Endothelial cell of umbilical vein (primary cell): ENCODE data around the gene EMCN. TPM values are rescaled to one million over a fixed set of nuclear protein-coding genes. Genes with fewer than 3 reads are reported as not detected.

Experiments
- BruUV-seq: library from RNA; stranded (reverse); fragments of 400-500 nt; replicated peaks from 2 replicates; lab custom pipeline; 2021; lab: Mats Ljungman, UMichigan
- CTCF ChIA-PET: fragments of 300-600, 350-600 bp; sonication (Branson Sonifier 250); formaldehyde crosslinking; loops from one replicate; lab custom pipeline; 2021; ENCODE audit warnings: antibody characterized with exemption, inconsistent platforms; lab: Charles Lee
- POLR2A ChIA-PET: fragments of 300-600, 350-600 bp; sonication (Branson Sonifier 250); formaldehyde crosslinking; loops from one replicate; lab custom pipeline; 2021; ENCODE audit warnings: antibody characterized with exemption, inconsistent platforms; lab: Charles Lee
- DNase-seq: peaks from one replicate; pipeline ENCODE4 v3.0.0-alpha.2; 2011; ENCODE audit warnings: low read depth, low spot score
- FAIRE-seq: peaks from 2 replicates; lab custom pipeline; 2011; peaks lifted over from hg19 to GRCh38; lab: Jason Lieb, UNC
- H2AFZ ChIP-seq: 2 replicates; pipeline ENCODE4 v1.6.0; 2012; ENCODE audit warnings: low read depth, low read length, control low read depth, inconsistent platforms
- H3K27ac ChIP-seq: 2 replicates; pipeline ENCODE4 v1.5.1; 2011; ENCODE audit warnings: low read depth, mild to moderate bottlenecking, control low read depth, low read length, moderate library complexity; ENCODE audit not compliant: insufficient read depth
- H3K27me3 ChIP-seq, 2 experiments: 2 replicates each; pipeline versions ENCODE4 v1.6.0 to v1.6.1; 2011; ENCODE audit warnings: low read length in 2 of 2, mixed read lengths in 1 of 2; ENCODE audit not compliant: control insufficient read depth in 2 of 2, insufficient read depth in 2 of 2
- H3K36me3 ChIP-seq, 2 experiments: 2 replicates in 1 of 2; 3 replicates in 1 of 2; pipeline ENCODE4 v1.5.1; 2011; ENCODE audit warnings: low read length in 2 of 2, mild to moderate bottlenecking in 1 of 2, moderate library complexity in 1 of 2; ENCODE audit not compliant: control insufficient read depth in 2 of 2, insufficient read depth in 2 of 2; ENCODE audit errors: extremely low read depth in 1 of 2
- H3K4me1 ChIP-seq: 3 replicates; pipeline ENCODE4 v1.5.1; 2011; ENCODE audit warnings: mild to moderate bottlenecking, low read length; ENCODE audit not compliant: control insufficient read depth, insufficient read depth; ENCODE audit errors: extremely low read depth
- H3K4me2 ChIP-seq: 2 replicates; pipeline ENCODE4 v1.6.1; 2011; ENCODE audit warnings: low read length, control low read depth, mixed read lengths; ENCODE audit not compliant: insufficient read depth
- H3K4me3 ChIP-seq, 3 experiments: fragments of 200-600 bp in 1 of 3; sonication (generic), shearing (Covaris generic) in 1 of 3; replicated peaks in 1 of 3; 2 replicates each; pipeline ENCODE4 v1.5.1; 2011 to 2016; ENCODE audit warnings: control low read depth in 3 of 3, low read length in 3 of 3, mild to moderate bottlenecking in 2 of 3, inconsistent platforms in 1 of 3, low read depth in 1 of 3, moderate library complexity in 1 of 3; ENCODE audit not compliant: insufficient read depth in 1 of 3
- H3K79me2 ChIP-seq: 2 replicates; pipeline ENCODE4 v1.6.0; 2012; ENCODE audit warnings: low read length, inconsistent platforms; ENCODE audit not compliant: control insufficient read depth, insufficient read depth
- H3K9ac ChIP-seq: replicated peaks from 2 replicates; pipeline ENCODE3; 2011; ENCODE audit warnings: low read length, control low read depth; ENCODE audit not compliant: insufficient read depth; ENCODE audit errors: extremely low read depth
- H3K9me1 ChIP-seq: replicated peaks from 3 replicates; pipeline ENCODE4 v1.6.0; 2011; ENCODE audit warnings: mild to moderate bottlenecking, low read length; ENCODE audit not compliant: control insufficient read depth, insufficient read depth; ENCODE audit errors: extremely low read depth
- H3K9me3 ChIP-seq: replicated peaks from 2 replicates; pipeline ENCODE4 v1.5.1; 2012; ENCODE audit warnings: low read length, inconsistent platforms; ENCODE audit not compliant: control insufficient read depth, insufficient read depth
- H4K20me1 ChIP-seq: replicated peaks from 2 replicates; pipeline ENCODE3; 2011; ENCODE audit warnings: mild to moderate bottlenecking, low read length; ENCODE audit not compliant: control insufficient read depth, insufficient read depth; ENCODE audit errors: extremely low read depth
- EZH2 ChIP-seq: IDR thresholded peaks from 2 replicates; pipeline ENCODE4 v1.6.1; 2012; ENCODE audit warnings: borderline replicate concordance, low read depth, mild to moderate bottlenecking, moderate library complexity, low read length, inconsistent platforms; ENCODE audit not compliant: severe bottlenecking
- GATA2 ChIP-seq: IDR thresholded peaks from 2 replicates; pipeline ENCODE4 v1.7.0; 2011; ENCODE audit warnings: low read depth, mild to moderate bottlenecking, moderate library complexity, mixed read lengths, low read length; ENCODE audit not compliant: insufficient read length, insufficient read depth
- JUN ChIP-seq: IDR thresholded peaks from 2 replicates; pipeline ENCODE4 v1.6.1; 2011; ENCODE audit warnings: borderline replicate concordance, low read depth; ENCODE audit not compliant: insufficient read length, insufficient read depth
- POLR2A ChIP-seq: IDR thresholded peaks from 2 replicates; pipeline ENCODE4 v1.6.1; 2012; ENCODE audit warnings: low read depth, mild to moderate bottlenecking, control low read depth, low read length
- dilution Hi-C: fragments of 300-500 bp; cut with MboI; formaldehyde crosslinking; loops from one replicate; pipeline ENCODE4 v1.15.0; 2019; ENCODE audit warnings: low sequenced_read_pairs; ENCODE audit not compliant: extremely low pct_ligation_motif_present
- intact Hi-C: fragments of 100-400 bp; cut with micrococcal nuclease; formaldehyde crosslinking; loops from one replicate; pipeline ENCODE4 v1.10.0; 2022
- polyA plus RNA-seq, 4 experiments: library from polyadenylated mRNA; depleted of rRNA in 3 of 4; stranded (reverse) in 3 of 4; unstranded in 1 of 4; fragments of >200 nt; gene quantifications; 2 replicates each; pipeline versions ENCODE4 v1.2.1 to v1.2.3, GENCODE V29; 2011 to 2012; ENCODE audit warnings: missing spikeins in 1 of 4
- total RNA-seq: library from RNA; stranded (reverse); gene quantifications from 2 replicates; pipeline ENCODE4 v1.2.3, GENCODE V29; 2021
- TF ChIP-seq, protein P1 (sequence below), 2 donors: IDR thresholded peaks; 1 replicate in 1 of 2; 2 replicates in 1 of 2; pipeline ENCODE4 v1.5.1; 2011; ENCODE audit warnings: low read length in 2 of 2, mild to moderate bottlenecking in 2 of 2, moderate library complexity in 2 of 2, control low read depth in 1 of 2, inconsistent platforms in 1 of 2, low read depth in 1 of 2; ENCODE audit not compliant: insufficient read depth in 1 of 2; ENCODE audit errors: extremely low read depth in 1 of 2
- TF ChIP-seq, protein P2 (sequence below): IDR thresholded peaks from 2 replicates; pipeline ENCODE4 v1.6.1; 2011; ENCODE audit not compliant: insufficient read depth, insufficient read length

Gene EMCN
- total and polyA plus RNA-seq, 2 donors (not counting 3 experiments of a cell fraction or from before 2014, with no cell fraction given), result 51.6 to 97.3 TPM

DNA sequence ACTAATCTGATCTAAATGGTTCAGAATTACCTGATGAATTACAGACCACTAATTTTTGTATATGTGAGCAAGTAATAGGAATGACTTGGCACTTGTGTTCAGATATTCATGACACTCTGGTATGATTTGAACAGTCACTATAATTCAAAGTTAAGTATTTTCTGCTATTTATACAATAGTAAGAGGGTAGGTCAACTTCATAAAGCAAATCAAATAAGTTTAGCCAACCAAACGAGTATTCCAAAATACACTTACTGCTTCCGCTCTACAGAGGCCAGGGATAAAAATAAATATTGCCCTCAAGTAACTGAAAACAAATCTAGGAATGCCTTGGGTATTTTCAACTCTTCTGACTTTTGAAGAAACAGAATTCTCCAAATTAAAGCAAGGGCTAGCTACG is 9.1 kb downstream of the EMCN start:
- no peak overlapping the region for H3K9ac ChIP-seq
- peaks cover 33% of the 10 kb centered on the region for H3K4me1 ChIP-seq
- POLR2A ChIA-PET, result no interaction called here
- no peaks in the 10 kb centered on the region for H3K9me1 ChIP-seq
- H3K4me3 ChIP-seq, result no peak overlapping the region
- BruUV-seq, result no TSS peak
- no peak for FAIRE-seq
- DNase-seq, result no peak
- peaks cover 0 to 2% of the 10 kb centered on the region in 2 experiments for H3K36me3 ChIP-seq
- no peaks in the 10 kb centered on the region for H3K27me3 ChIP-seq
- dilution Hi-C loops, result no loop called here
- intact Hi-C loops, result no loop called here
- CTCF ChIA-PET, result no interaction called here
- H2AFZ ChIP-seq, result no peak overlapping the region
- peaks cover 3% of the 10 kb centered on the region for H4K20me1 ChIP-seq
- no peak overlapping the region for H3K4me2 ChIP-seq
- no peak for TF ChIP-seq POLR2A
- TF ChIP-seq JUN, result no peak
- TF ChIP-seq, protein P1, sequence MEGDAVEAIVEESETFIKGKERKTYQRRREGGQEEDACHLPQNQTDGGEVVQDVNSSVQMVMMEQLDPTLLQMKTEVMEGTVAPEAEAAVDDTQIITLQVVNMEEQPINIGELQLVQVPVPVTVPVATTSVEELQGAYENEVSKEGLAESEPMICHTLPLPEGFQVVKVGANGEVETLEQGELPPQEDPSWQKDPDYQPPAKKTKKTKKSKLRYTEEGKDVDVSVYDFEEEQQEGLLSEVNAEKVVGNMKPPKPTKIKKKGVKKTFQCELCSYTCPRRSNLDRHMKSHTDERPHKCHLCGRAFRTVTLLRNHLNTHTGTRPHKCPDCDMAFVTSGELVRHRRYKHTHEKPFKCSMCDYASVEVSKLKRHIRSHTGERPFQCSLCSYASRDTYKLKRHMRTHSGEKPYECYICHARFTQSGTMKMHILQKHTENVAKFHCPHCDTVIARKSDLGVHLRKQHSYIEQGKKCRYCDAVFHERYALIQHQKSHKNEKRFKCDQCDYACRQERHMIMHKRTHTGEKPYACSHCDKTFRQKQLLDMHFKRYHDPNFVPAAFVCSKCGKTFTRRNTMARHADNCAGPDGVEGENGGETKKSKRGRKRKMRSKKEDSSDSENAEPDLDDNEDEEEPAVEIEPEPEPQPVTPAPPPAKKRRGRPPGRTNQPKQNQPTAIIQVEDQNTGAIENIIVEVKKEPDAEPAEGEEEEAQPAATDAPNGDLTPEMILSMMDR (IDR thresholded peaks at IDR 0.05; ENCODE audit: extremely low read depth in 1 of 2, insufficient read depth in 1 of 2, low read depth in 1 of 2, low read length in 2 of 2), result no peak
- TF ChIP-seq EZH2, result no peak
- no peak for TF ChIP-seq GATA2
- TF ChIP-seq, protein P2, sequence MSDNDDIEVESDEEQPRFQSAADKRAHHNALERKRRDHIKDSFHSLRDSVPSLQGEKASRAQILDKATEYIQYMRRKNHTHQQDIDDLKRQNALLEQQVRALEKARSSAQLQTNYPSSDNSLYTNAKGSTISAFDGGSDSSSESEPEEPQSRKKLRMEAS, result no peak
- H3K27ac ChIP-seq, result no peak overlapping the region
- peaks cover 21% of the 10 kb centered on the region for H3K79me2 ChIP-seq
- H3K9me3 ChIP-seq, result no peaks in the 10 kb centered on the region
